ENCODE results near the gene NFASC.

The NFASC gene

DNA sequence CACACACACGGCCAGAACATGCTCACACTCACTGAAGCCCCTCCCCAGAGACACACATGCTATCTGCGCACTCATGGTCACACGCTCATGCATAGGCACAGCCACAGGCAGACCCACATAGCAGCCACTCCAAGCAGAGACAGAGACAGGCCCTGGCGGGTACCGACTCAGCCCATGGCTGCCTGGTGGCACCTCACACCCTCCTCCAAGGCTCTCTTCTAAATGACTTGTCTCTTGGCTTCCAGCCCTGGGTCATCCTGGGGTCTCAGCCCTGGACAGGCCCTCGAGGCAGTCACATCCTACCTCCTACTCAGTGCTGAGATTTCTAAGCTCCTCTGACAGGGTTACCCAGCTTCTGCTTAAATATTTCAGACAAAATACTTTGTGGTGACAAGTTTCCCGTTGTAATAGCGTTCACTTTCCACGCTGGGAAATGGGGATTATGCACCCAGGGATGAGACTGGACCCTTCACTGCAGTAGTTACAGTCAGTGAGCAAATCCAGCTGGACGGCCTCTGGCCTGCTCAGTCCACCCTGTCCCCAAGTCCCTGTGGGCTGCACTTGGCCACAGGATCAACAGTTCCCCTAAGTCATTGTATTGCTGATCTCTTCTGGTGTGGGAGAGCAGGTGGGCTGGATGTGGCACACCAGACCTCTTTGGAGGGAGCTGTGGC is 2.9 kb upstream of the NFASC start:
- no peak overlapping the region for H3K4me3 ChIP-seq (replicated peaks; ENCODE audit: low read depth, low read length)
- no peak for DNase-seq (ENCODE audit: extremely low read depth, insufficient read length)
- H3K27me3 ChIP-seq (replicated peaks; ENCODE audit: control insufficient read depth, insufficient read depth, low read length): no peaks in the 10 kb centered on the region; the same call in none of the 2 replicates
- no peaks in the 10 kb centered on the region for H3K36me3 ChIP-seq (ENCODE audit: control insufficient read depth, insufficient read depth, low read length)
- TF ChIP-seq, protein P1, sequence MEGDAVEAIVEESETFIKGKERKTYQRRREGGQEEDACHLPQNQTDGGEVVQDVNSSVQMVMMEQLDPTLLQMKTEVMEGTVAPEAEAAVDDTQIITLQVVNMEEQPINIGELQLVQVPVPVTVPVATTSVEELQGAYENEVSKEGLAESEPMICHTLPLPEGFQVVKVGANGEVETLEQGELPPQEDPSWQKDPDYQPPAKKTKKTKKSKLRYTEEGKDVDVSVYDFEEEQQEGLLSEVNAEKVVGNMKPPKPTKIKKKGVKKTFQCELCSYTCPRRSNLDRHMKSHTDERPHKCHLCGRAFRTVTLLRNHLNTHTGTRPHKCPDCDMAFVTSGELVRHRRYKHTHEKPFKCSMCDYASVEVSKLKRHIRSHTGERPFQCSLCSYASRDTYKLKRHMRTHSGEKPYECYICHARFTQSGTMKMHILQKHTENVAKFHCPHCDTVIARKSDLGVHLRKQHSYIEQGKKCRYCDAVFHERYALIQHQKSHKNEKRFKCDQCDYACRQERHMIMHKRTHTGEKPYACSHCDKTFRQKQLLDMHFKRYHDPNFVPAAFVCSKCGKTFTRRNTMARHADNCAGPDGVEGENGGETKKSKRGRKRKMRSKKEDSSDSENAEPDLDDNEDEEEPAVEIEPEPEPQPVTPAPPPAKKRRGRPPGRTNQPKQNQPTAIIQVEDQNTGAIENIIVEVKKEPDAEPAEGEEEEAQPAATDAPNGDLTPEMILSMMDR (IDR thresholded peaks at IDR 0.05; ENCODE audit: insufficient read depth, low read length, poor library complexity, severe bottlenecking): no peak

DNA sequence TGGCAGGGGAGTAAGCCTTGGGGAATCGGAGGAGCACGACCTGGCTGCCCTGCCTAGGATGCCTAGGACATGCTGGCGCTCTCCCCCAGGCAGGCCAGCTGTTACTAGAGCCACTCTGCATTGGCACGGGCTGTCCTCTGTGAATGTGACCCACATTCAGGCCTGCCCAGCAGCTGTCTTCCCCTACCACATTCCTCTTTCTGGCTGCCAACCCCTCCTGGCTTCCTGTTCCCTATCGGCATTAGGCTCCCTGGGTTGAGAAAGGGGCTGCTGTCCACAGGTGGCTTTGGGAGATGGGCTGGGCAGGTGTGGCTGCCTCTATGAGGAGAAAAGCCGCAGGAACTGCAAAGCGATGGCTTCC is 2.3 kb upstream of the NFASC start:
- Histone ChIP-seq H3K4me3 (replicated peaks; ENCODE audit: low read depth, low read length) (no peak overlapping the region), H3K27me3 (replicated peaks; ENCODE audit: control insufficient read depth, insufficient read depth, low read length) (no peaks in the 10 kb centered on the region; the same call in none of the 2 replicates), H3K36me3 (ENCODE audit: control insufficient read depth, insufficient read depth, low read length) (no peaks in the 10 kb centered on the region)
- TF ChIP-seq, protein P1 (IDR thresholded peaks at IDR 0.05; ENCODE audit: insufficient read depth, low read length, poor library complexity, severe bottlenecking): no peak
- DNase-seq (ENCODE audit: extremely low read depth, insufficient read length): no peak

DNA sequence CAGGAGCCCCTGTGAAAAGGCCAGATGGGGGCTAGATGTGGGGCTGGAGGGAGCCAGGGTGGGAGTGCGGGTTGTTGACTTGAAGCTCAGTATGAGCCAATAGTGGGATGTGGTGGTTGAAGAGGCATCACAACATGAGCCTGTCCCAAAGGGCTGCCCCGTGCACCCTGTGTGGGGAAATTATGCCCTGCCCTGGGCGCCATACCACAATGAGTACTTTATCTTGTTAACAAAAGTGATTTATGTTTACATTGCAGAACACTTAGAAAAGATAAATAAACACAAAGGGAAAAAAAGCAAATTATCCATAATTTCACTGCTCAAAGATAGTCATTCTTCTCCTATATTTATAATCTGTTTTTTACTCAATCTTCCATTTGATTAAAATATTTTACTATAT is 1.6 kb upstream of the NFASC start:
- H3K4me3 ChIP-seq (replicated peaks; ENCODE audit: low read depth, low read length): no peak overlapping the region
- H3K27me3 ChIP-seq (replicated peaks; ENCODE audit: control insufficient read depth, insufficient read depth, low read length): no peaks in the 10 kb centered on the region; the same call in none of the 2 replicates
- H3K36me3 ChIP-seq (ENCODE audit: control insufficient read depth, insufficient read depth, low read length): no peaks in the 10 kb centered on the region
- DNase-seq (ENCODE audit: extremely low read depth, insufficient read length): no peak
- TF ChIP-seq, protein P1 (IDR thresholded peaks at IDR 0.05; ENCODE audit: insufficient read depth, low read length, poor library complexity, severe bottlenecking): no peak

DNA sequence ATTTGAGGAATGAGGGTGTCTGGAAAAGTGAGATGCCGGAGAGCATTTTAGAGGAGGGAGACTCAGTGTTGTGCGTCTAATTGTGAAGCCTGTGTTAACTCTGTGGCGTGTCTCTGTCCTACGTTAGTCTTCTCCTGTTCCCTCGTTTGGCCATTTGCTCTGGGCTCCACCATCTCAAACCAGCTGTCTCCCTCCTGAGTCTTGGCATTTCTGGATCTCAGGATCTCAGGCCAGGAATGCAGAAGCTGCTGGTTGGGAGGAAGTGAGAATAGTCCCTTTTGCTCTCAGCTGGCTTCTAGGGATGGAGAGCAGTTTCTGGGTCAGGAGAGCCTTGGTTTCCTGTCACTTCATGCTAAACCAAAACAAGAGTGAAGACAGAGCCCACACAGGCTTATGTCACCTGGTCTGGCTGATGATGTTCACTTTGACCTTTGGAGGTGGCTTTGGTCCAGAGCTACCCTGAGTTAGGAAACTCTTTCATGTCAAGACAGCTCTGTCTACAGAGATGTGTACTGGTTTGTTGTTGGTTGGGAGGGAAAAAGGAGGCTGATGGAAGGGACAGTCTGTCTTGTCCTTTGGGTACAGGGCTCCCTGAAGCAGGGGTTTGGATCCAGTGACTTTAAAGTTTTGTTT is 859 bp downstream of the NFASC start:
- Histone ChIP-seq H3K4me3 (replicated peaks; ENCODE audit: low read depth, low read length) (no peak overlapping the region), H3K36me3 (ENCODE audit: control insufficient read depth, insufficient read depth, low read length) (no peaks in the 10 kb centered on the region), H3K27me3 (replicated peaks; ENCODE audit: control insufficient read depth, insufficient read depth, low read length) (no peaks in the 10 kb centered on the region; the same call in 1 of the 2 replicates)
- TF ChIP-seq, protein P1 (IDR thresholded peaks at IDR 0.05; ENCODE audit: insufficient read depth, low read length, poor library complexity, severe bottlenecking): no peak
- DNase-seq (ENCODE audit: extremely low read depth, insufficient read length): no peak

DNA sequence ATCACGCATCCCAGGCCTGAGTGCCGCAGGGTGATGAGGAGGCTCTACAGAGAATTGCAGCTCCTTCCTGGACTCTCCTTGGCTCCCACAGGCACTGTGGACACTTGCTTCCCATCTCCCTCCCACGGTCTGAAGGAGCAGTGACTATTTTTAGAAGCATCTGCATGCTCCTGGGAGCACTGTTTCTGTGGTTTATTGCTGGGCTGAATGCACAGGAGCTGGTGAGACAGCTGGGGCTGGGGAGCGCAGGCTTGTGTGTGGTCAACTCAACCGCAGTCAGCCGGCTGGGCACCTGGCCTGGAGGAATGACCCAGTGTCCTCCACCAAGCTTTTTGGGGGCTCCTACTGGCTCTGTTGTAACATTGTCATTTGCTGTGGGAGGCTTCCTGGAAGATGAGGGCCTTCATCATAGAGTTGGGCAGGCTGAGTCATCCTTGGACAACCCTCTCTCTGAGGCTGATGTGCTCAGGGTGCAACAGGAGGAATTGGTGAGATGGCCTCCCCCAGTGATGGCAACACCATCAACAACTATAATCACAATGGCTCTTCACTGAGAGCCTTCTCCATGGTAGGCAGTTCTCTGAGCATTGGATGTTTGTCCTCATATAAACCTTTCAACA is 1.7 kb downstream of the NFASC start:
- Histone ChIP-seq H3K36me3 (ENCODE audit: control insufficient read depth, insufficient read depth, low read length) (no peaks in the 10 kb centered on the region), H3K27me3 (replicated peaks; ENCODE audit: control insufficient read depth, insufficient read depth, low read length) (no peaks in the 10 kb centered on the region; the same call in 1 of the 2 replicates), H3K4me3 (replicated peaks; ENCODE audit: low read depth, low read length) (no peak overlapping the region)
- TF ChIP-seq, protein P1 (IDR thresholded peaks at IDR 0.05; ENCODE audit: insufficient read depth, low read length, poor library complexity, severe bottlenecking): no peak
- DNase-seq (ENCODE audit: extremely low read depth, insufficient read length): no peak
